RWPE1 (cell line): ENCODE data around the gene SMARCB1.
A peak's percentile ranks its signal among the peaks of the same experiment; 100 is the strongest.

Experiments used
- CTCF ChIA-PET: fragments of 350-600 bp; sonication (Branson Sonifier 250); formaldehyde crosslinking; extraction: SDS; loops from one replicate; lab custom pipeline; 2021; lab: Yijun Ruan, JAX
- POLR2A ChIA-PET: fragments of 400-600 bp; formaldehyde crosslinking; extraction: SDS; loops from one replicate; lab custom pipeline; 2020; ENCODE audit warnings: antibody characterized with exemption; ENCODE audit not compliant: low non-redundant PET; lab: Yijun Ruan, JAX
- DNase-seq: peaks from one replicate; pipeline ENCODE4 v3.0.0; 2012; ENCODE audit warnings: low spot score
- H3K27ac ChIP-seq: fragments of 450-650 bp; 2 replicates; pipeline ENCODE4 v1.5.1; 2017
- CTCF ChIP-seq: fragments of 450-650 bp; conservative IDR thresholded peaks from 2 replicates; pipeline ENCODE4 v1.5.1; 2017; ENCODE audit warnings: low read depth, mild to moderate bottlenecking

Gene SMARCB1

GRCh38 chr22:23786752-23787599 lies at the start of gene SMARCB1:
Gene SMARCB1, plus strand, starts transcription at chr22:23786966. Its CDS starts 204 bp downstream, at chr22:23787170.
- no peak for TF ChIP-seq CTCF
- H3K27ac ChIP-seq, result peak within 1 kb of the TSS; percentile 98
- peak; percentile 92 for DNase-seq
- POLR2A ChIA-PET, result no interaction called here
- CTCF ChIA-PET, result interaction anchor here (1.1 kb wide), 1 partner anchor 23 kb away, joined by 3 read pairs; no protein-coding TSS in a partner anchor

- no peak for TF ChIP-seq CTCF
- ChIA-PET CTCF (interaction anchor here (0.6 kb wide), 1 partner anchor 76 kb away, joined by 3 read pairs; no protein-coding TSS in a partner anchor), POLR2A (interaction anchor here (0.6 kb wide), 1 partner anchor 13 kb away, joined by 4 read pairs; the partner anchor contains the start of gene ZNF70)
These were observed 49.1 kb upstream of the SMARCB1 start for GRCh38 chr22:23737696-23738095.

GRCh38 chr22:23742505-23743264 lies 44.1 kb upstream of the SMARCB1 start:
- no peak overlapping the region for H3K27ac ChIP-seq
- TF ChIP-seq CTCF, result no peak
- CTCF ChIA-PET, result interaction anchor here (0.5 kb wide), 1 partner anchor 84 kb away, joined by 3 read pairs; no protein-coding TSS in a partner anchor
- POLR2A ChIA-PET, result no interaction called here
- no peak for DNase-seq

More at GRCh38 chr22:23737696-23738095, 49.1 kb upstream of the SMARCB1 start:
- no peak overlapping the region for H3K27ac ChIP-seq
- no peak for DNase-seq

DNA sequence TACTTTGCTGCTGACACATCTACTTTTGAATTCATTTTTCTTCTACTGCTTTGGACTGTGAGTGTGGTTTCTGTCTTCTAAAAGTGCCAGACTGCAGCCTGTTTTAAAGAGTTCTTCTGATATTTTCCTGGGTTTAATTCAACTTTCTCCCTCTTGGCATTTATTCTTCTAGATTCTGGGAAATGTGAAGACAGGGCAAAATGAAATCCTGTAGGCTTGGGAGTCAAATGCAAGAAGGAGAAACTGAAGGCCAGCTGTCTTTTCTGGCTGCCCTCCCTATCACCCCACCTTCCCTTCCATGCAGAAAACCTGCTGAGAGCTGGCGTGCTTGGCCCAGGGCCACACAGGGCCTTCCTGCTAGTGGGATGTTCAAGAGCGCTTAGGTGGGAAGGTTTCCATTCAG lies 43.5 kb upstream of the SMARCB1 start:
- H3K27ac ChIP-seq, result no peak overlapping the region
- no peak for TF ChIP-seq CTCF
- ChIA-PET CTCF (interaction anchor here (0.5 kb wide), 1 partner anchor 83 kb away, joined by 3 read pairs; no protein-coding TSS in a partner anchor), POLR2A (no interaction called here)
- DNase-seq, result no peak

- CTCF ChIA-PET, result no interaction called here
- TF ChIP-seq CTCF, result no peak
These were observed 42.8 kb upstream of the SMARCB1 start for GRCh38 chr22:23744001-23744400.

DNA sequence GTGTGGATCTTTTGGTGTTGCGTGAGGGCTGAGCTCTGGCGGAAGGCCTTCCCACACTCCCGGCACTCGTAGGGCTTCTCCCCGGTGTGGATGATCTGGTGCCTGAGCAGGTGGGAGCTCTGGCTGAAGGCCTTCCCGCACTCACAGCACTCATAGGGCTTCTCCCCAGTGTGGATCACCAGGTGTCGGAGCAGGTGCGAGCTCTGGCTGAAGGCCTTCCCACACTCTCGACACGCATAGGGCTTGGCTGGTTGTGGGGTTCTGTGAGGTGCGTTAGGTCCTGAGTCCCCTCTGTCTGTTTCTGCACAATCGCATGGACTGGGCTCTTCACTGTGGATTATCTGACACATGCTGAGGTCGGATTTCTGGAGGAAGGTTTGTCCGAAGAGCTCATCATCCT lies 42.3 kb upstream of the SMARCB1 start:
- ChIA-PET CTCF (interaction anchor here (0.6 kb wide), 1 partner anchor 1566 kb away, joined by 3 read pairs; no protein-coding TSS in a partner anchor), POLR2A (no interaction called here)
- no peak for TF ChIP-seq CTCF
- no peak overlapping the region for H3K27ac ChIP-seq
- DNase-seq, result no peak

More at GRCh38 chr22:23744001-23744400, 42.8 kb upstream of the SMARCB1 start:
- POLR2A ChIA-PET, result no interaction called here
- DNase-seq, result no peak
- H3K27ac ChIP-seq, result no peak overlapping the region
